Suprapubic skin (tissue), 4 donors: ENCODE measurements around the gene FRAT2. TPM values are rescaled to one million over a fixed set of nuclear protein-coding genes. Genes with fewer than 3 reads are reported as not detected.

Experiments used
- total RNA-seq, 4 donors: library from RNA; depleted of rRNA; stranded (reverse); fragments of >200 nt; gene quantifications; one replicate each; pipeline ENCODE4 v1.1.0, GENCODE V29; 2016

The FRAT2 gene
- total RNA-seq, 4 donors from 2014 or later: 30.9 to 58.0 (median 38.4) TPM

Other genes starting within 250 kb of the FRAT2 start
- under 1 TPM in 3 of 4 donors, not detected in 1; 0.10 to 0.40 (median 0.11) TPM for gene SLIT1, start 148.8 kb downstream of the FRAT2 start, total RNA-seq
- 10 to 100 TPM in 3 of 4 donors, 1 to 10 TPM in 1; 8.0 to 12.8 (median 11.2) TPM for gene ARHGAP19, start 42.1 kb downstream of the FRAT2 start, total RNA-seq
- gene FRAT1, start 15.5 kb downstream of the FRAT2 start, total RNA-seq: 1 to 10 TPM; 5.2 to 8.4 (median 7.2) TPM
- 10 to 100 TPM; 24.5 to 49.3 (median 48.6) TPM for gene RRP12, start 66.6 kb upstream of the FRAT2 start, total RNA-seq
- 100 to 1,000 TPM; 106 to 238 (median 209) TPM for gene PGAM1, start 91.5 kb upstream of the FRAT2 start, total RNA-seq
- 10 to 100 TPM; 24.0 to 35.1 (median 28.5) TPM for gene EXOSC1, start 111.3 kb upstream of the FRAT2 start, total RNA-seq
- gene ZDHHC16, start 111.4 kb upstream of the FRAT2 start, total RNA-seq: 10 to 100 TPM; 24.5 to 35.8 (median 28.2) TPM
- 100 to 1,000 TPM; 111 to 238 (median 118) TPM for gene MMS19, start 163.7 kb upstream of the FRAT2 start, total RNA-seq
- 10 to 100 TPM; 15.2 to 50.8 (median 36.4) TPM for gene UBTD1, start 164.2 kb upstream of the FRAT2 start, total RNA-seq
- gene ANKRD2, start 238.1 kb upstream of the FRAT2 start, total RNA-seq: 1 to 10 TPM in 2 of 4 donors, under 1 TPM in 1, not detected in 1; 0.45 to 2.5 (median 2.0) TPM
- 1 to 10 TPM in 3 of 4 donors, under 1 TPM in 1; 0.80 to 6.2 (median 4.0) TPM for gene HOGA1, start 249.7 kb upstream of the FRAT2 start, total RNA-seq